Colonic mucosa (tissue), 4 donors: ENCODE data around the gene DNAI2. TPM values are rescaled to one million over a fixed set of nuclear protein-coding genes. Genes with fewer than 3 reads are reported as not detected.
A peak's percentile ranks its signal among the peaks of the same experiment; 100 is the strongest.

Source experiments
- DNase-seq: peaks from one replicate; pipeline ENCODE4 v3.0.0-alpha.2; 2020
- H3K27ac ChIP-seq: fragments of 200-600 bp; one replicate; pipeline ENCODE4 v1.8.0; 2021
- H3K27me3 ChIP-seq: fragments of 200-600 bp; one replicate; pipeline ENCODE4 v1.8.0; 2021
- H3K36me3 ChIP-seq: fragments of 200-600 bp; one replicate; pipeline ENCODE4 v1.8.0; 2021
- H3K4me1 ChIP-seq: fragments of 200-600 bp; one replicate; pipeline ENCODE4 v1.8.0; 2021; ENCODE audit warnings: mild to moderate bottlenecking
- H3K4me3 ChIP-seq: fragments of 200-600 bp; one replicate; pipeline ENCODE4 v1.8.0; 2021
- H3K9ac ChIP-seq, 2 donors: one replicate each; pipeline ENCODE4 v1.7.0; 2013; ENCODE audit warnings: control low read depth in 2 of 2, low read depth in 2 of 2, low read length in 2 of 2
- H3K9me3 ChIP-seq: fragments of 200-600 bp; one replicate; pipeline ENCODE4 v1.8.0; 2021
- intact Hi-C: fragments of 100-400 bp; cut with DNase I; formaldehyde crosslinking; loops from one replicate; pipeline ENCODE4 v1.14.1; 2022
- total RNA-seq, 2 donors: library from RNA; stranded (reverse); fragmentation: NEBNext Ultra II Directional in 1 of 2; extraction: Animal tissue kit (Norgen Biotek cat#: 25700) in 1 of 2; gene quantifications; one replicate each; pipeline ENCODE4 v1.2.1, GENCODE V29; 2021
- TF ChIP-seq, protein P1 (sequence below): fragments of 200-600 bp; IDR thresholded peaks from one replicate; pipeline ENCODE4 v1.8.0; 2022; ENCODE audit warnings: antibody characterized with exemption, mild to moderate bottlenecking
- donor health status: healthy.
- donor health status: DM: no; HTN: no; CAD: no.
- donor health status: DM: no; HTN: no; CAD: no.

The DNAI2 gene
- total RNA-seq, 2 donors from 2014 or later = not detected

DNA sequence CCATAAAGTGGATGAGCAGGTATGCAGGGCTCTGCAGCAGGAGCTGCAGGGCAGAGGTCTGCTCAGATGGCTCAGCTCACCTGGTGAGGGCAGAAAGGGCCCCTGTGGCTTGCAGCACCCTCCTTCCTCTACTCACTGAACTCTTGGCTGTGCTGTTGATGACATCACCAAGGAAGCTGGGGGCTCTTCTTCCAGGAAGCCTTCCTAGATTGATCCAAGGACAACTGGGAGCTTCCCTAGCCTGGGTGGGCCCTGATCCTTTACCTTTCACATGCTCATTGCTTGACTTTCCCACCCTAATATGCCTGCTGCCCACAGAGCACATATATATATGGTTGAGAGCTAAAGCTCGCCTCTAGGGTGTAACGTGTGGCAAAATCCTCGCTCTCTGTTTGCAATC is 54.5 kb downstream of the DNAI2 start:
- intact Hi-C loops = no loop called here
- Histone ChIP-seq H3K9me3 (no peaks in the 10 kb centered on the region), H3K27ac (no peak overlapping the region), H3K27me3 (peaks cover 21% of the 10 kb centered on the region), H3K4me3 (no peak overlapping the region), H3K9ac (no peak overlapping the region), H3K36me3 (no peaks in the 10 kb centered on the region), H3K4me1 (no peaks in the 10 kb centered on the region)
- TF ChIP-seq, protein P1, sequence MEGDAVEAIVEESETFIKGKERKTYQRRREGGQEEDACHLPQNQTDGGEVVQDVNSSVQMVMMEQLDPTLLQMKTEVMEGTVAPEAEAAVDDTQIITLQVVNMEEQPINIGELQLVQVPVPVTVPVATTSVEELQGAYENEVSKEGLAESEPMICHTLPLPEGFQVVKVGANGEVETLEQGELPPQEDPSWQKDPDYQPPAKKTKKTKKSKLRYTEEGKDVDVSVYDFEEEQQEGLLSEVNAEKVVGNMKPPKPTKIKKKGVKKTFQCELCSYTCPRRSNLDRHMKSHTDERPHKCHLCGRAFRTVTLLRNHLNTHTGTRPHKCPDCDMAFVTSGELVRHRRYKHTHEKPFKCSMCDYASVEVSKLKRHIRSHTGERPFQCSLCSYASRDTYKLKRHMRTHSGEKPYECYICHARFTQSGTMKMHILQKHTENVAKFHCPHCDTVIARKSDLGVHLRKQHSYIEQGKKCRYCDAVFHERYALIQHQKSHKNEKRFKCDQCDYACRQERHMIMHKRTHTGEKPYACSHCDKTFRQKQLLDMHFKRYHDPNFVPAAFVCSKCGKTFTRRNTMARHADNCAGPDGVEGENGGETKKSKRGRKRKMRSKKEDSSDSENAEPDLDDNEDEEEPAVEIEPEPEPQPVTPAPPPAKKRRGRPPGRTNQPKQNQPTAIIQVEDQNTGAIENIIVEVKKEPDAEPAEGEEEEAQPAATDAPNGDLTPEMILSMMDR = no peak
- DNase-seq = no peak

DNA sequence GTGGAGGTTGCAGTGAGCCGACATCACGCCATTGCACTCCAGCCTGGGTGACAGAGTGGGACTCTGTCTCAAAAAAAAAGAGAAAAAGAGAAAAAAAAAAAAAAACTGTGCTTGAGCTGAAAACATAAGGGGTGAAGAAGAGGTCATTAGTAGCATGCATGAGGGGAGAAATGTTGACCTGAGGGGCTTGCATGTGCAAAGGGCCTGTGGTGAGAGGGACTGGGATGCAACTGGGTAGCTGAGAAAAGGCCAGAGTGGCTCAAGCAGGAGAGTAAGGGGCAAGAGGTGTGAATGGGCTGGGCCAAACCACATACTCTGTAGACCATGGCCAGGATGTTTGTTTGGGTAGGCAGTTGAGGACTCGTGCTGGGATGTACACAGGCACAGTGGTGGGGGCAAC is 55.3 kb downstream of the DNAI2 start:
- Histone ChIP-seq H3K27me3 (peaks cover 21% of the 10 kb centered on the region), H3K36me3 (no peaks in the 10 kb centered on the region), H3K9me3 (no peaks in the 10 kb centered on the region), H3K4me3 (no peak overlapping the region), H3K27ac (no peak overlapping the region), H3K9ac (no peak overlapping the region), H3K4me1 (no peaks in the 10 kb centered on the region)
- DNase-seq = no peak
- TF ChIP-seq, protein P1 = no peak
- intact Hi-C loops = no loop called here

DNA sequence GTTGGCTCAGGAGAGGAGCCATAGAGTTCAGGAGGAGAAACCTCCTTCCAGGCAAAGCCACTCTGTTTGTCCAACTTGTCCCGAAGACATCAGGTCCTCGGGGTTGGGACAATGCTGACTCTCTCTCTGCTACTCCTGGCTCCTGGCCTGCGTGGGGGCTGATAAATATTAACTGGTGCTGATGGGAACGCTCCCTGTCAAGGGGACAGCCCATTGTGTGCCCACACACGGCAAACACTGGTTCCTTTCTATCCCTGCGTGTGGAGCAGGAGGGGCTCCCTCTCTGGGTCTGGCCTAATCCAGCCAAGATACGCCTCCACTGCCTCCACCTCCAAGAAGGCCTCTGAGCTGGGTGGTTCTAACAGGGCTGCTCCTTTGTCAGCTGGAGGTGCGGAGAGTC is 56.4 kb downstream of the DNAI2 start:
- intact Hi-C loops = no loop called here
- Histone ChIP-seq H3K4me1 (no peaks in the 10 kb centered on the region), H3K36me3 (no peaks in the 10 kb centered on the region), H3K9ac (no peak overlapping the region), H3K27ac (no peak overlapping the region), H3K27me3 (peaks cover 19% of the 10 kb centered on the region), H3K4me3 (no peak overlapping the region), H3K9me3 (no peaks in the 10 kb centered on the region)
- no peak for DNase-seq
- TF ChIP-seq, protein P1 = no peak

DNA sequence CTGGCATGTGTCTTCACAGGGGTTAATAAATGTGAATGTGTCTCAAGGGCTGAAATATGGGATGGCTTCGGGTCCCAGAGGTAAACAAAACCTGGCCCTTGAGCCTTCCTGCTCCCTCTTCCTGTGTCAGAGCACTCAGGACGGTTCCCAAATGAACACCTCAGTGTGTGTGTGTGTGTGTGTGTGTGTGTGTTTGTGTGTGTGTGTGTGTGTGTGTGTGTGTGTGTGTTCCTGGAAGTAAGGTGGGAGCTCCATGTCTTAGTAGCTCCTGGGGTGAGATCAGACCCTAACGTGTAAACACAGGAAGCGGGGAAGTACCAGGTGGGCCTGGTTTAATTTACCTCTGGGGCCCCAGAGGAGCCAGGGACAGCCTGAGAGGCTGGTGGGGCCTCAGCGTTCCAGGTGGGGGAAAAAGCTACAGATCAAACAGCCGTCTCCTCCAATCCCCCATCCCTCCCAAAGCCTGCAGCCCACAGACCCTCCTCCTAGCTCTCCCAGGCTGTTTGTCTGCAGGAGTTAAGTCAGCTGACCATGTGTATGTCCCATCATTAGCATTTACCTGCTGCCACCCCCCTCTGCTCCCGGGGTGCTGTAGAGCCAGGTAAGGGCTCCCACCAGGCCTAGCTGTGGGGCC is 58.1 kb downstream of the DNAI2 start:
- intact Hi-C loops = no loop called here
- Histone ChIP-seq H3K9me3 (no peaks in the 10 kb centered on the region), H3K36me3 (no peaks in the 10 kb centered on the region), H3K27me3 (peaks cover 2% of the 10 kb centered on the region), H3K4me1 (no peaks in the 10 kb centered on the region), H3K9ac (no peak overlapping the region), H3K4me3 (no peak overlapping the region), H3K27ac (no peak overlapping the region)
- TF ChIP-seq, protein P1 = no peak
- no peak for DNase-seq

DNA sequence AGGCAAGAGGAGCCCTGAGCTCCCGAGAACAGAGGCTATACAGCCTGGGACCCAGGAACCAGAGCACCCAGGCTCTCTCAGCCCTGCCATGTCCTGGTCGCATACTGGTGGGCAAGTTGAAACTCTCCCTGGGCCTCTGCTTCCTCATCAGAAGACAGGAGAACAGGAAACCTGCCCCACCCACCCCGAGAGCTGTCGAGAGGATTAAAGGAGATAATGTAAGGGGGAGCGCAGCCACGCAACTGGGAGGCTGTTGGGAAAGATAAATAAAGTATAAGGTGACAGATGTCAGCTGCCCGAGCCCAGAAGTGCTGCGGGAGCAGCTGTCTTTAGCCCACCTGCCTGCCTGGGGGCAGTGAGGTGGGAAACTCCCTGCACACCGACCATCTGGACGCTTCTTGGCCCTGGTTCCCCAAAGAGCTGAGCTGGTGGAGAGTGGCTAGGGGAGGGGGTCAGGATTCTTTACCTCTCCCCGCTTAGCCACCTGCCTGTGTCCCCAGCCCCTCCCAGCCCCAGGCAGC is 58.8 kb downstream of the DNAI2 start:
- intact Hi-C loops = no loop called here
- H3K4me1 ChIP-seq = no peaks in the 10 kb centered on the region
- H3K27me3 ChIP-seq = no peaks in the 10 kb centered on the region
- TF ChIP-seq, protein P1 = no peak
- no peak overlapping the region for H3K4me3 ChIP-seq
- no peak overlapping the region for H3K9ac ChIP-seq
- peak; percentile 31 for DNase-seq
- no peak overlapping the region for H3K27ac ChIP-seq
- H3K36me3 ChIP-seq = no peaks in the 10 kb centered on the region
- H3K9me3 ChIP-seq = no peaks in the 10 kb centered on the region
